Fibroblast of skin of left biceps (primary cell): ENCODE data around the gene NKG7.

Experiments
- DNase-seq, 2 experiments: peaks; one replicate each; pipeline ENCODE4 v3.0.0-alpha.2; 2013; ENCODE audit warnings: low read depth in 2 of 2

The NKG7 gene

DNA sequence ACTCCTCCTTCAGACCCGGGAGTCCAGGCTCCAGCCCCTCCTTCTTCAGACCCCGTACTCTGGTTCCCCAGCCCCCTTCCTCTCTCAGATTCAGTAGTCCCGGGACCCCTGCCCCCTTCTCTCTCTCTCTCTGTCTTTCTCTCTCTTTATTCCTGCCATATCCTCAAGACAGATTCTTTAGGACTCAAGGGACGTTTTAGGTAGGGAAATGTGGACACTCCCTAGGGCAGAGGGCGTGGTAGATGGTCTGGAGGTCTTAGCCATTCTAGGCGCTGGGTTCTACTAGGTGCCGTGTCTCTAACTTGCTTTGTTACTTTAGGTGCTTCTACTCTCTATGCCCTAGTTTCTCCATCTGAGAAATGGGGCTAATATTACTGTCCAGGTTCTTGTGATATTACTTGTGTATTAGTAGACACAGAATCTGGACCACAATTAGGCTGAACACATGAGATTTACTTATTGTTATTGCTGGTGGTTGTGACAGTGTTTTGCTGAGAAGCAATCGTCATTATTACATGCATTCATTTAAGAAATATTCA lies 18.7 kb upstream of the NKG7 start:
- no peak for DNase-seq

DNA sequence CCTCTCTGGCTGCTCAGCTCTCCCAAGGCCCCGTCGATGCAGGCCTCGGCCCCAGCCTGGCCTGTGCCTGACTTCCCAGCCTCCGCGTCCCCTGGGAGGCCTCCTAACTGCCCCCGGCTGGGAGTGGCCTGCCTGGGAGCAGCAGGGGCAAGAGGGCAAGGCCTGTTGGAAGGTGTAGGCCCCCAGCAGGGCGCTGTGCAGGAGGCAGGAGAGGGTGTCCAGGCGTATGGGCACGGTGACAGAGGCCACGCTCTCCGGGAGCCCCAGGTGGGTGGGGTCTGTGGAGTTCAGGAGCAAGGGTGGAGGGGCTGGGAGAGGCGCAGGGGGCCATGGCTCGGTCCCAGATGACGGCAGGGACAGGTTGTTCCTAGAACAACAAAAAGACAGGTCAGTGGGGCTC lies 16.7 kb upstream of the NKG7 start:
- no peak for DNase-seq

DNA sequence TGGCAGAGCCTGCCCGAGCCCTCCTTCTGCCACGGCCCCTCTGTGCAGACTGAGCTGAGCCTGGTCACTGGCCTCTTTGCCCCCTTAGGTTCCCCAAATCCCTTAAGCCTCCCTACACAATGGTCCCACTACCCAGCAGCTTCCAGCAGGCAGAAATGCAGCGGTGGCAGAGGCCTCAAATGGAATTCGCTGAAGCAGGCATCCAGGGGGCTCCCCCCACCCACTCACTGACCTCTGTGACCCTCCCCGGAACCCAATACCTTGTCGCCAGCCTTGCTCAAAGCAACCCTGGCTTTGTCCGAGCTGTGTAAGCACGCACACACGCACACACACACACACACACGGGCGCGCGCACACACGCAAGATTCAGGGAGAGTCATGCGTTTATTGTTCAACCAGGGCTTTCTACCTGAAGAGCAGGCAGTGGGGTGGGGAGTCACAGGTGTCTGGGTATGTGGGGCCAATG lies 15.5 kb upstream of the NKG7 start, which contains the start of gene LIM2:
LIM2 (minus strand) TSS at position 51 of the 466 bp plus-strand sequence. CDS start 531 bp downstream, outside the sequence.
- no peak for DNase-seq

DNA sequence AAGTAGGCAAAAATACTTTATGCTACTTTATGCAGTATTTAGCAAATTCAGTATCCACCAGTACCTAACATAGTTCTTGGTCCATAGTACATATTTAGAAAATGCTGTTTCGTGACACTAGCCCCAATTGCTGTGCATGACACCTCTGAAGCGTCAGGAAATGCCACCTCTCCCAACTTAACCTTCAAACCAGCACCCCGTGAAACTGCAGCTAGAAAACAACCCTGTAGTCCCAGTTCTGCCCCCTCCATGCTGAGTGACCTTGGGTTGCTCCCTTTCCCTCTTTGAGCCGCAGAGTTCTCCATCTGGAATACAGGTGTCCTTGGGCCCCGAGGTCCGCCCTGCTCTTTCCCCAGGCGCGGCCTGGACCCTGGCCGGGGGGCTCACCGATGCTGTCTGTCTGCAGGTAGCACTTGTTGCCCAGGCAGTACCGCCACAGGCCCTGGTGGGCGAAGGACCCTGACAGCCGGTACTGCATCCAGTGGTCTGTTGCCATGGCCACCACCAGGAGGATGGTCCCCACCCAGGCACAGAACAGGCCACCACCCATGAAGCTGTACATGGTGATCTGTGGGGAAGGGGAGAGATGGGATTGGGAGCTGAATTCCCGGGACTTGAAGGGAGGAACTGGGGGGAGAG lies 14.5 kb upstream of the NKG7 start:
- DNase-seq = no peak

DNA sequence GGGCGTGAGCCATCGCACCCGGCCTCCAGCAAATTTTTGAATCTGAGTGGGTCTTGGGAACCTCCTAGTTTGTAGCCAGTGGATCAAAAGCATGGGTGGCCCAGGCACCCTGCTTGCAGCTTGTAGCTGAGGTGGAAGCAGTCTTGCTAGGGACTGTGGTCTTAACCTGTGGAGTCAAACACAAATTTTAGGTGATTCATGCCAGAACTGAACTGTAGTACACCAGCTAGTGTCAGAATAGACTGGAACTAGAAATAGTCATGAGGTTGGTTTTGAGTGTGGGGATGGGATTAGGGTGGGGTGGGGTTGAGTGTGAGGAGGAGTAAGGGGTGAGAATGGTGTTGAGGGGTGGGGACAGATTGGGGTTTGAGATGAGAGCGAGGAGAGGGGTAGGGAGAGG lies 9.6 kb upstream of the NKG7 start:
- DNase-seq = no peak

DNA sequence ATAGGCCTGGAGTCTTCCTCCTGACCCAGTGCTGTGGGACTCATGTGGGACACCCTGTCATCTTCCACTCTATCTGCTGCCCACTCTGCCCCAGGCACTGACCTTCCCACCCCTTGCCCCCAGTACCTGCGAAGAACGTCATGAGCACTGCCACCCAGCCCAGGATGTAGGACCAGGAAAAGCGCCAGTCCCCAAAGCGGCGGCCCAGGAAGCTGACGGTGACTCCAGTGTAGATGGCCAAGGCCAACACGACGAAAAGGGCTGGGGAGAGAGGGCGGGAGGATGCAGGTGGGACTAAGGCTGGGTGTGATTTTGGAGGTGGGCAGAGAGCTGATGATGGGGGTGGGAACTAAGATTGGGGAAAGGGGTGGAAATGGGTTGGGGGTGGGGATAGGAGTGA lies 7.9 kb upstream of the NKG7 start:
- no peak for DNase-seq

DNA sequence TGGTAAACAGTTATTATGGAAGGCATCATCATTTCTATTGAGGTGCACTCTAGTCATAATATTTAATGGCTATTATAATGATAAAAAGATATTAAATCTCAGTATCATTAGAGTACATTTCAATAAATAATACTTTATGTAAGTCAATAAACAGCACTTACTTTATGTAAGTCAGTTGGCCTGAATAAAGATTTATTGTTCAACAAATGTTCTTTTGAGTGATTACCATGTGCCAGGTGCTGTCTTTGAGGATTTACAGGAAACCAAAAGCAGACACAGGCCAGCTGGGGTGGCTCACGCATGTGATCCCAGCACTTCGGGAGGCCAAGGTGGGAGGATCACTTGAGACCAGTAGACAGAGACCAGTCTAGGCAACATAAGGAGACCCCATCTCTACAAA lies 5.0 kb upstream of the NKG7 start:
- DNase-seq = no peak

DNA sequence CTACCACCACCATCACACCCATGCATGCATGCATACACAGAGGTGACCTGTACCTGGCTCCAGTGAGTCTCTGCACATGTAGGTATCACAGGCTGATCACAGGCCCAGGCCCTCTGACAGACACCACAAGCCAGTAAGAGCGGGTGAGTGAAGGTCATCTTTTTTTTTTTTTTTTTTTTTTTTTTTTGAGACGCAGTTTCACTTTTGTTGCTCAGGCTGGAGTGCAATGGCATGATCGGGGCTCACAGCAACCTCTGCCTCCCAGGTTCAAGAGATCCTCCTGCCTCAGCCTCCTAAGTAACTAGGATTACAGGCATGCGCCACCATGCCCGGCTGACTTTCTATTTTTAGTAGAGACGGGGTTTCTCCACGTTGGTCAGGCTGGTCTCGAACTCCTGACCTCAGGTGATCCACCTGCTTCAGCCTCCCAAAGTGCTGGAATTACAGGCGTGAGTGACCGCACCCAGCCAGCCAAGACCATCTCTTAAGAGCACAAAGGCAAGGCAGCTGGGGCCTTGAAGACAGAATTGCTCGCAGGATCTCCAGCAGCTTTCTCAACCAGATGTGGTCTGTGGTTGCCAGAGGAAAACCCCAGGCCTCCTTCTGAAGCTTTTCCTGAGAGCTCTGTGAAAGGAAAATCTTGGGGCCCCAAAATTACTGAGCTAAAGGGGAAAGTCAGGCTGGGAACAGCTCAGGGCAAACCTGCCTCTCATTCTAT lies 3.2 kb upstream of the NKG7 start:
- DNase-seq = no peak

DNA sequence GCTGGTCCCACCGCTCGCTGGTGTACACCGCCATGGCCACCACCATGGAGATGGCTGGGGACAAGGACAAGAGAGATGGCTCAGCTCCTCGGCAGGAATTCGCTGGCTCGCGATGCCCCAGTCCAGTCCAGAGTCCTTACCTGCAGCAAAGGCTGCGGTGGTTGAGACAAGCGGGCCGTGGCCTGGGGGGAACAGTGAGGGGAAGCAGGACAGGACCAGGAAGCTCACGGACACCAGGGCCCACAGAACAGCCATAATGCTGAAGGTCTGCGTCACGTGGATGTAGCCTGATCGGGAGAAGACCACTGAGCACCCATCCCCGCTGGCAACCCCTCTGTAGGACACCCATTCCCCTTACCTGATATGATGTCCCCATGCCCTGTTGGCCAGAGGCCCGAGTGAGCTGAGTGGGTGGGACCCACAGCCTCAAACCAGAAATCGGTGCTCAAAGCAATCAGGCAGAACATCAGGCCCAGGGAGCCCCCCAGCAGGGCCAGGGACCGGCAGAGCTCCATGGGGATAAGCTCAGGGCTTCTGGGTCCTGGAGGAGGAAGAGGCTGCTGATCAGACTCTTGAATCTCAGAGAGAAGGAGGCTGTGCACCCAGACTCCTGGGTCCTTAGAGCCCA lies 319 bp downstream of the NKG7 start:
- no peak for DNase-seq

DNA sequence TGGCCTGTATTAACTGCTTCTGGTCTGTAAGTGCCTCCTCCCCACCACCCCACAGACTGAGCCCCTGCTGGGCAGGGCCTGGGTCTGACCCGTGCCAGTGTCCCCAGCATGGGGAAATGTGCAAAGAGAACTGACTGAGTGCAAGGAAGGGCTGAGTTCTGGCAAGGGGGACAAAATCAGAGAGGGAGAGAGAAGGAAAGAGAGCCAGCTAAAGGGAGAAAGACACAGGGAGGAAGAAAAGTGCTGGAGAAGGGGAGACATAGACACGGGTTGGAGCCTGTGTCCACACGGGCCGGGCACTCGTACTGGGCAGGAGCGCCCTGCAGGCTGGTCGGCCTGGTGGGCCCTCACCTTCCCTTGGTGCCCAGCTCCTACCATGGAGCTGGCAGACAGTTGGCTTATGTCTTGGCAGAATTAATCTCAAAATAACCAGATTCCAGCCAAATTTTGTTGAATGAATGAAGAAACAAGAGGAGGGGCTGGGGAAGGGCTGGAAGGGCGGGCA lies 1.2 kb downstream of the NKG7 start:
- DNase-seq = no peak

DNA sequence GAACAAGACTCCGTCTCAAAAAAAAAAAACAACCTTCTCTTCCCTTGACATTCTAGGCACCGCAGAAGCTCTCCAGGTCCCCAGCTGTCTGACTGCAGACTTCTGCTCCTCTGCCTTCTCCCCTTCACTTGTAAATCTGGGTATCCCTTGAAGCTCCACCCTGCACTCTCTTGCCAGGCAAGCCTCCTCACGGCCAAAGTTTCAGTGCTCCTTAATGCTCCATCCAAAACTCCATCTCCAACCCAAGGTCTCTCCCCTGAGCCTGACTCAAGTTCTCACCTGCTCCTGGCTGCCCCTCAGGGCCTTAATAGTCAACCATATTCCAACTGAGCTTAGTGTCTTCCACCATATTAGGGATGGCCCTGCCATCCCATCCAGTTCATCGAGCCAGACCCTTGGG lies 2.2 kb downstream of the NKG7 start:
- no peak for DNase-seq

DNA sequence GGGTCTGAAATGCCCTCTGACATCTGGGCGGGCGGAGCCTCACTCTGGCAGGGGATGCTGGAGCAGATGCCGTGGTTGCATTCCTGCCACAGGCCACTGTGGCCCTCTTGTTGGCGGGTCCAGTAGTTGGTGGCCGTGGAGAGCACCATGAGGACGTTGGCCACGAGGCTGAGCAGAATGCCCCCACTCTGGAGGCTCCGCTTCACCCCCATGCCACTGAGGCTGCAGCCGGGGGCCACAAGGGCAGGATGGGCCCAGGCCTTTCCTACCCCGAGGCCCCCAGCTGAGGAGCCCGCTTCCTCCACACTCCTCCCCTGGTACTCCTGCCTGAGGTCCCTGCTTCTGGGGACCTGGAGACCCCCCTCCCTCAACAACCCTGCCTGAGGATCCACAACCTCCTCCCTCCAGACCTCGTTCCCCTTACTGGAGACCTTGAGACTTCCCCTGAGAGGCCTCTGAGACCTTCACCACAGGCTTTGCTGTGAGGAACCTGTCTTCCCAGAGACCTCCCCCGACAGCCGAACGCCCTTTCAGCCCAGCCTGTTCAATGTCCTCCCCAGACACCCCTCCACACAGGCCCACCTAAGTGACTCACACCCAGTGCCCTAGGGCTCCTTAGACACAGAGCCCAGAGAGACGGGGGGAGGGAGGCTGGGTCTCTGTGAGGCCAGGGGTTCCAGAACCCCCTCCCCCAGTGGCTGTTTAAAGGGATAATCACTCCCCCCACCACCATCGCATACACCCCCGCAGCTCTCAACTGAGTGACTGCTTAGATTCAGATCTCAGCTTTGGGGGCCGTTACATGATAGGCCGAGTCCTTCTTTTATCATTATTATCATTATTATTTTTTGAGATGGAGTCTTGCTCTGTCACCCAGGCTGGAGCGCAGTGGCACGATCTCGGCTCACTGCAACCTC lies 3.8 kb downstream of the NKG7 start, which contains the start of gene CLDND2:
CLDND2 (minus strand) TSS at position 638 of the 917 bp plus-strand sequence; CDS start at position 212, 426 bp downstream.
- DNase-seq = no peak

DNA sequence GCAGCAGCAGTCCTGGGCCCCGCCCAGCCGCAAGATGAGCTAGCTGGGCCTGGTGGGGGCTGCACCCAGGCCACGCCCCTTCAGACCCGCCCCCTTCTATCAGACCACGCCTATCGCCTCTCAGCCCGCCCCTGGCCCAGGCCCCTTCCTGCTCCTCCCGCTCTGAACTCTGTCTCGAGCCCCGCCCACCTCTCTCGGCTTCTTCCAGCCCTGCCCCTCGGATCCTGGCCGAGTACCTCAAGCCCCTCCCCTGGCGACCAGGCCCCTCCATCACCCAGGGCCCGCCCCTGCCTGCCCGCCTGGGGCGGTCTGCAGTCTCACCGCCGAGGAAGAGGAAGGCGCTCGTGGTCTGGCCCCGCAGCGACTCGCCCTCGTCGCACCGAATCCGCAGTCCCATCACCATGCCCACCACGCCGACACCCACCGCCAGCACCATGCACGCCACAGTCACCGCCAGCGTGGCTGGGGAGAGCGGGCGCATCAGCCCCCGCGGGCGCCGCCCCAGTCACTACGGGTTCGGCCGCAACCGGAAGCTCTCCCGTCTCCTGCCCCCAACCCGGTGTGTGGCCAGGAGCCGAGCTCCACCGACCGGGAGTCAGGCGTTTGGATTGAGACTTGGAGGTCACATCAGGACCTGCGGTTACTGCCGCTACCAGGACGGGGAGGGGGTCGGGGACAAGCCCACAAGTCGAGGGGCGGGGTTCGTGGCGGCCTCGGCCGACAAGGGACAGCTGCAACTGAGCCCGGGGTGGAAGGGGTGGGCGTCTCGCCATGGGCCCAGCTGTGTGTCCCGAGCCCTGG lies 4.7 kb downstream of the NKG7 start:
- peak; percentile 96 to 97 for DNase-seq

DNA sequence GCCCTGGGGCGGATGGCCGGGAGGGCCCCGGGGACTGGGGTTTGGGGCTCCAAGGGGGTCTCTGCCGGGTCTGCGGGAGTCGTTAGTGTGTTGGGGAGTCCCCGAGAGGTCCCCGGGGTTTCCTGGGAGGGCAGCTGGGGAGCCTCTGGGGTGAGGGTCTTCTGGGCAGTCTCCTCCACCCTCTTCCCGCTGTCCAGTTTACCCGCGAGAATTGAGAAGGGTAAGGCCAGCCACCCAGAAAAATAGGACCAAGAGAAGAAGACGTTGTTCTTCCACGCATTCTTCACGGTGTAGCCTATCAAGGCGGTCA lies 5.2 kb downstream of the NKG7 start:
- no peak for DNase-seq

DNA sequence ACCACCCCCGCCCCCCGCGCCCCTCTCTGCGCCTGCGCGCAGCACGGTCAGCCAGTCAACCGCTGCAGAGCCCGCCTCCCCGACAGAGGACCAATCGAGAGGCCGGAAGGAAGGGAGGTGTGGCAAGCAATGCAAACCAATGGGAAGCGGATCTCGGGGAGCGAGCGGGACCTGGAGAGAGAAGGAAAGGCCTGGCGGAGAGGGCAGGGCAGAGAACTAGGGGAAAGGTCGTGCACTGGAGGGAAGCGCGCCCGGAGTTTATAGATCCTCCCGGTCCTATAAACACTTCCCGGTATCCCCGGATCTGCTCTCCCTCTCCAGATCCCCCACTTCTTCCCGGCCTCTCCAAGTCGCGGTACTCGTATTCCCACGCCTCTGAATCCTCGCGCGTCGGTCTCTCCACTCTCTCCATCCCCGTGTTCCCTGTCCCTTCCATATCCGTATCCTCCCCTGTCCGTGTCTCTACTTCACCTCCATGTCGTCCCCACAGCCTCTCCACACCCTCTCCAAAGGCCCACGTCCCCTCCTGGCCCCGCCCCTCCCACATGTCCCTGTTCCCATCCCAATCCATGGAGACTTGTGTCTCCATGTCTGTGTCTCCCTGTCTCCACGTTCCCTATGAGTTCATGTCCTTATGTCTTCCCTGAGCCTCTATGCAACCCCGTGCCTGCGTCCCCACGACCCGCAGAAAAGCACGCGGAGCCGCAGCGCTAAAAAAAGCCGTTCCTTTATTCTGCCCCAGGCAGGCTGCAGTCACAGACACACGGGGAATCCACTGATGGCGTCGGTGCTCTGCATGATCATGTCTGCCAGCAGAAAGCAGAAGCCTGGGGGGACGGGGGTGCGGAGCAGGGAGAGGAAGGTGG lies 5.8 kb downstream of the NKG7 start:
- DNase-seq = peak; percentile 92

DNA sequence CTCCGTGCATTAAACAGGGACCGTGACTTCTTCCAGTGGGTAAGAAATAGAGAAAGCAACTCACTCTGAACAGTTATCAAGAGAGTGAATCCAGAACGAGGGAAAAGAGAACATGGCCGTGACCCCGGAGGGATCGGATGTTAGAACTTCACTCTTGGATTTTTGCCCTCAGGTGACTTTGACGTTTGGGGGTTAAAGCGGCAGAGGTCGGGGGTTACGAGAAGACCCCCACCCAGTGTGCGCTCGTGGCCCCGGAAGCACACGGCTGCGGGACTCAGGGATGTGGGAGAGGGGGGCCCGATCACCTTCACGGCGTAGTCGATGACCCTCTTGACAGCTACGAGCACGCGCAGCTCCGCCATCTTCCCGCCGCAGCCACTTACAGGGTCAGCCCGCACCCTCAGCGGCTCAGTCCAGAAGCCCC lies 6.5 kb downstream of the NKG7 start, which contains the start of gene ETFB:
ETFB (minus strand) TSS at position 424 of the 424 bp plus-strand sequence; CDS start at position 362, 62 bp downstream.
- no peak for DNase-seq

DNA sequence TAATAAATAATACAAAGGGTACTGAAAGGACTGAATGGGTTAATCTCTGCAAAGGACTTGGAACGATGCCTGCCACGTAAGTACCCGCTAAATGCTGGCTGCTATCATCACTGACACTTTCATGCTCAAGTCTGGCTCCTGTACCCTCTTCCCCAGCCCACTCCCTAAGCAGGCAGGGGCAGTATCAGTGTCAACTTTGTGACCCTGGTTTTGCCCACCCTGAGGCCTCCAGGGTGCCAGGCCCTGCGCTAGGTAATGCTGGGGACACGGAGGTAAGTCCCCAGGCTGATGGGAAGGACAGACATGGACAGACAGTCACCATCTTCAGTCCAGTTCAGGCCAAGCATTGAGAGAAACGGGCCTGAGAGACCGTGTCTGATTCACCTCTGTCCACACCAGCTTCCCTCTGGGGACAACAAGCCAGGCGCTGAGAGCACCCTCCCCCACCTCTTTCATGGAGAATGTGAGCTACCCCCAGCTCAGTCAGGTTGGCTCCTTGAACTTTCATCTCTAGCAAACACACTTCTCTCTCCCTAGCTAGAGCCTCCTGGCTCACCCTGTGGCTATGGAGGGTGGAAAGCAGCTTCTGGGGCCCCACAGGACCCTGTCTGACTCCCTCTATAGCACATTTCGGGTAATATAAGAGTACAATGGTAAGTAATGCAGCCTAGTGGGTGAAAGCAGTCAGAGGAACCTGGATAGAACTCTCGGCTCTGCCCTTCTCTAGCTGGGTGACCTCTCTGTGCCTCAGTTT lies 7.1 kb downstream of the NKG7 start:
- no peak for DNase-seq

DNA sequence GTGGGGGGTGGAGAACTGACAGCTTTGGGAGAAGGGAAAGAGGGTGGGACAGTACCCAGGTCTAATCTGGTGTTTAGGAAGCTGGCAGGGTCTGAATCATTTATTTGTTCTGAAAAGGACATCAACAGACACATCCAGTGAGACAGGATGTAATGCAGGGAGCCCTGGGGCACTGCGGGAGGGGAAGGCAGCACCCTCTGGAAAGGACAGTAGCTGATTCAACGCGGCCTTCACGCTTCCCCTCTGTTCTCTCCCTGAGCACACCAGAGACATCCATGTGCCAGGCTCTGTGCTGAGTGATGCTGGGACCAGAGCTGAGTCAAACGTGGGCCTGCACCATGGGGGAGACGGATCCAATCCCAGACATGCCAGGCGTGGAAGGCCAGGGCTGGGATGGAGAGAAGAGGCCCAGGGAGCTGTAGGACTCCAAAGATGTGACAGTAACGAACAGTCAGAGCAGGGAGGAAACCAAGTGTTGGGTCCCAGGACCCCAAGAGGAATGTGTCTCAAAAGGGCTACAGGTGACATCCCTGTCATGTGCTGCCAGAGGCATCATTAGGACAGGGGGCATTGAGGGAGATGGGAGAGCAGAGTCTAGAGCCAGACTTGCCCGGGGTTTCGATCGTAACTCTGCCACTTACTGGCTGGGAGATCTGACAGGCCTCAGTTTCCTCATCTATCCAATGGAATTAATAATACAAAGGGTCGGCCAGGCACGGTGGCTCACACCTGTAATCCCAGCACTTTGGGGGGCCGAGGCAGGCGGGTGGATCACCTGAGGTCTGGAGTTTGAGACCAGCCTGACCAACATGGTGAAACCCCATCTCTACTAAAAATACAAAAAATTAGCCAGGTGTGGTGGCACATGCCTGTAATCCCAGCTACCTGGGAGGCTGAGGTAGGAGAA lies 8.0 kb downstream of the NKG7 start:
- DNase-seq = no peak
